GM21390 (cell line): Measurements from ENCODE around the gene AUTS2.

Experiments
- ATAC-seq: cut with Tn5 transposase; IDR thresholded peaks from one replicate; pipeline ENCODE4 v1.9.1; 2021; ENCODE audit not compliant: unreplicated experiment

AUTS2 gene

GRCh38 chr7:69599955-69600709 lies 1.9 kb downstream of the AUTS2 start:
- ATAC-seq, result no peak

GRCh38 chr7:69600710-69601519 lies 2.6 kb downstream of the AUTS2 start:
- no peak for ATAC-seq

- no peak for ATAC-seq
These were observed 4.2 kb downstream of the AUTS2 start for GRCh38 chr7:69602522-69602921.

- no peak for ATAC-seq
These were observed 5.1 kb downstream of the AUTS2 start for GRCh38 chr7:69603351-69603750.

- peak; percentile 67 for ATAC-seq
These were observed 5.7 kb downstream of the AUTS2 start for GRCh38 chr7:69603937-69604494.

- no peak for ATAC-seq
These were observed 6.8 kb downstream of the AUTS2 start for GRCh38 chr7:69605070-69605469.

GRCh38 chr7:69605546-69605945 lies 7.3 kb downstream of the AUTS2 start:
- ATAC-seq, result no peak

GRCh38 chr7:69608049-69608448 lies 9.8 kb downstream of the AUTS2 start:
- no peak for ATAC-seq

GRCh38 chr7:69608878-69609277 lies 10.6 kb downstream of the AUTS2 start:
- ATAC-seq, result no peak

- ATAC-seq, result no peak
These were observed 11.5 kb downstream of the AUTS2 start for GRCh38 chr7:69609541-69610373.

- no peak for ATAC-seq
These were observed 12.3 kb downstream of the AUTS2 start for GRCh38 chr7:69610374-69611084.

- ATAC-seq, result no peak
These were observed 14.7 kb downstream of the AUTS2 start for GRCh38 chr7:69612981-69613380.

- ATAC-seq, result no peak
These were observed 15.6 kb downstream of the AUTS2 start for GRCh38 chr7:69613846-69614245.

GRCh38 chr7:69615685-69616084 lies 17.4 kb downstream of the AUTS2 start:
- ATAC-seq, result no peak

GRCh38 chr7:69617364-69617763 lies 19.1 kb downstream of the AUTS2 start:
- no peak for ATAC-seq

GRCh38 chr7:69619054-69619453 lies 20.8 kb downstream of the AUTS2 start:
- no peak for ATAC-seq

- ATAC-seq, result no peak
These were observed 21.4 kb downstream of the AUTS2 start for GRCh38 chr7:69619635-69620034.

GRCh38 chr7:69620063-69620462 lies 21.8 kb downstream of the AUTS2 start:
- ATAC-seq, result no peak

- no peak for ATAC-seq
These were observed 22.4 kb downstream of the AUTS2 start for GRCh38 chr7:69620650-69621049.

GRCh38 chr7:69622014-69622835 lies 23.9 kb downstream of the AUTS2 start:
- no peak for ATAC-seq
